ENCODE data around the gene WRAP73. TPM values are rescaled to one million over a fixed set of nuclear protein-coding genes. Genes with fewer than 3 reads are reported as not detected.

Gene WRAP73
- total RNA-seq, 1 experiment from 2014 or later, result 51.4 TPM

GRCh38 chr1:3658231-3658615 is 8.3 kb upstream of the WRAP73 start:
- Histone ChIP-seq H3K27ac (ENCODE audit: low read depth, low read length) (no peak overlapping the region), H3K36me3 (ENCODE audit: control insufficient read depth in 1 of 2, insufficient read depth in 2 of 2, low read length in 2 of 2) (no peaks in the 10 kb centered on the region), H3K27me3 (ENCODE audit: insufficient read depth, low read length) (no peaks in the 10 kb centered on the region), H3K9me2 (ENCODE audit: insufficient read depth) (no peaks in the 10 kb centered on the region), H4K20me1 (ENCODE audit: insufficient read depth) (peaks cover 5% of the 10 kb centered on the region; the same call in 1 of the 2 replicates), H3K9me3 (ENCODE audit: control insufficient read depth in 1 of 2, insufficient read depth in 1 of 2, low read depth in 1 of 2, low read length in 2 of 2) (no peaks in the 10 kb centered on the region), H3K4me1 (ENCODE audit: control insufficient read depth in 1 of 2, insufficient read depth in 2 of 2, low read length in 2 of 2) (peaks cover 8 to 9% of the 10 kb centered on the region in 2 experiments; a peak in 3 of 4 replicates), H2AFZ (ENCODE audit: low read depth, low read length, poor library complexity, severe bottlenecking) (no peak overlapping the region), H3K4me2 (ENCODE audit: low read length) (no peak overlapping the region), H3K9ac (ENCODE audit: low read length) (no peak overlapping the region), H3K79me2 (ENCODE audit: insufficient read depth, low read length) (peaks cover 83% of the 10 kb centered on the region), H3K4me3 (replicated peaks in 1 of 2; ENCODE audit: low read depth in 1 of 2, low read length in 2 of 2) (no peak overlapping the region)
- BruUV-seq (replicated peaks), result no TSS peak
- ChIA-PET CTCF (no interaction called here), POLR2A (no interaction called here), RAD21 (ENCODE audit: low non-redundant PET in 1 of 2, low total read pairs in 2 of 2, uncharacterized antibody in 2 of 2, unreplicated experiment in 2 of 2) (no interaction called here)
- no peak for ATAC-seq
- TF ChIP-seq REST (IDR thresholded peaks at IDR 0.05; ENCODE audit: low read depth) (no peak), ZFX (IDR thresholded peaks at IDR 0.05) (no peak), YY1 (IDR thresholded peaks at IDR 0.05; ENCODE audit: extremely low read depth, insufficient replicate concordance, low read depth, low read length) (no peak), ELF1 (IDR thresholded peaks at IDR 0.05; ENCODE audit: borderline replicate concordance, low read depth) (no peak), ATF3 (IDR thresholded peaks at IDR 0.05) (no peak), SRF (IDR thresholded peaks at IDR 0.05; ENCODE audit: low read depth) (no peak), ZNF274 (IDR thresholded peaks at IDR 0.05; ENCODE audit: low read depth, low read length) (no peak), RAD21 (IDR thresholded peaks at IDR 0.05; ENCODE audit: low read depth) (no peak), ZBTB33 (IDR thresholded peaks at IDR 0.05; ENCODE audit: extremely low read depth, insufficient replicate concordance, low read length) (no peak), CTCF (IDR thresholded peaks at IDR 0.05 in 2 of 3, conservative IDR thresholded peaks at IDR 0.05 in 1 of 3; ENCODE audit: borderline replicate concordance in 1 of 3, insufficient read depth in 1 of 3, low read depth in 2 of 3, low read length in 2 of 3) (no peak)
- no peak for DNase-seq (ENCODE audit: low read depth, low spot score)
- intact Hi-C loops (cut with micrococcal nuclease), result no loop called here
